ENCODE measurements around the gene NUDT19.

DNA sequence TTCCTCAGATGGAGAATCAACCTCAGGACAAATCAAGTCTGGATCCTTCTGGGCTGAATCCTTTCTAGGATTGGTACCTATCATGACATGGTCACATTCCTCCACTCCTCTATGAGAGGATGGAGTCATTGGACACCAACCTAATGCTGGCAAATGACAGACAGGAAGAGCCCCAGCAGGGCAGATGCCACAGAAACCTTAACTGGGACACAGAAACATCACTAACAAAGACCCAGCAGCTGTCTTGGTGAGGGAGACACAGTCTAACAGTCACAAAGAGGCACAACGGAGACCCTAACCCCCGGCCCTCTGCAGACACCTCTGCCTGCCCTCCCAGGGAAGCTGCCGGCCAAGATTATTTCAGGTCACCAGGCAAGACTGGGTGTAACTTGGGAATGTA, 18.8 kb upstream of the NUDT19 start:
- TF ChIP-seq CTCF (IDR thresholded peaks at IDR 0.05 in 2 of 3, conservative IDR thresholded peaks at IDR 0.05 in 1 of 3; ENCODE audit: insufficient read depth in 2 of 3, low read depth in 1 of 3, low read length in 3 of 3) (no peak), CBX5 (IDR thresholded peaks at IDR 0.05; ENCODE audit: borderline replicate concordance, low read depth) (no peak)

All from K562 (cell line).